OCI-LY7 (cell line): ENCODE results near the gene PIEZO1. TPM values are rescaled to one million over a fixed set of nuclear protein-coding genes. Genes with fewer than 3 reads are reported as not detected.

Experiments
- BruUV-seq: library from RNA; stranded (reverse); fragments of 400-500 nt; replicated peaks from 2 replicates; lab custom pipeline; 2021; lab: Mats Ljungman, UMichigan
- CTCF ChIA-PET: fragments of 300-600 bp; sonication (Branson Sonifier 250); formaldehyde crosslinking; loops from one replicate; lab custom pipeline; 2022; ENCODE audit warnings: antibody characterized with exemption; ENCODE audit not compliant: unreplicated experiment; lab: Charles Lee
- POLR2A ChIA-PET: fragments of 300-600 bp; sonication (Branson Sonifier 250); formaldehyde crosslinking; loops from one replicate; lab custom pipeline; 2022; ENCODE audit warnings: antibody characterized with exemption; lab: Charles Lee
- DNase-seq: peaks from one replicate; pipeline ENCODE4 v3.0.0-alpha.2; 2015; ENCODE audit warnings: low spot score
- H2AFZ ChIP-seq: fragments of 200-600 bp; sonication (generic), shearing (Covaris generic); 2 replicates; pipeline ENCODE4 v1.6.1; 2014; ENCODE audit warnings: mild to moderate bottlenecking, antibody characterized with exemption, low read length, moderate library complexity
- H3K27ac ChIP-seq: fragments of 200-600 bp; sonication (generic); 2 replicates; pipeline ENCODE4 v1.5.1; 2014; ENCODE audit warnings: mixed run types, low read depth, mild to moderate bottlenecking, moderate library complexity, low read length, inconsistent platforms; ENCODE audit not compliant: poor library complexity, severe bottlenecking
- H3K36me3 ChIP-seq: fragments of 200-600 bp; sonication (generic); 2 replicates; pipeline ENCODE4 v1.6.1; 2014; ENCODE audit warnings: mild to moderate bottlenecking, antibody characterized with exemption, low read length, moderate library complexity, mixed read lengths; ENCODE audit not compliant: insufficient read depth
- H3K4me1 ChIP-seq: fragments of 200-600 bp; sonication (generic); 2 replicates; pipeline ENCODE4 v1.5.1; 2014; ENCODE audit warnings: mild to moderate bottlenecking, low read length; ENCODE audit not compliant: insufficient read depth, poor library complexity, severe bottlenecking
- H3K4me2 ChIP-seq: fragments of 200-600 bp; sonication (generic); 2 replicates; pipeline ENCODE4 v1.6.1; 2014; ENCODE audit warnings: mild to moderate bottlenecking, low read length
- H3K4me3 ChIP-seq: fragments of 200-600 bp; sonication (generic); 2 replicates; pipeline ENCODE4 v1.5.1; 2014; ENCODE audit warnings: mild to moderate bottlenecking, low read depth, low read length; ENCODE audit not compliant: poor library complexity, severe bottlenecking
- H3K79me2 ChIP-seq: fragments of 200-600 bp; sonication (generic); 2 replicates; pipeline ENCODE4 v1.6.1; 2016; ENCODE audit warnings: low read depth, mild to moderate bottlenecking, low read length, moderate library complexity, mixed read lengths; ENCODE audit not compliant: insufficient read depth
- H3K9me2 ChIP-seq: fragments of 200-600 bp; sonication (generic); 2 replicates; pipeline ENCODE4 v1.6.1; 2016; ENCODE audit warnings: mild to moderate bottlenecking, low read length, mixed read lengths; ENCODE audit not compliant: insufficient read depth
- H3K9me3 ChIP-seq: fragments of 200-600 bp; sonication (generic); 2 replicates; pipeline ENCODE4 v1.6.1; 2014; ENCODE audit warnings: mild to moderate bottlenecking, mixed run types, low read length, mixed read lengths
- H4K20me1 ChIP-seq: fragments of 200-600 bp; sonication (generic); 2 replicates; pipeline ENCODE4 v1.6.1; 2014; ENCODE audit warnings: mild to moderate bottlenecking, antibody characterized with exemption, low read length, moderate library complexity, mixed read lengths; ENCODE audit not compliant: insufficient read depth
- EZH2phosphoT487 ChIP-seq: fragments of 200-600 bp; sonication (generic); IDR thresholded peaks from 2 replicates; pipeline ENCODE4 v1.6.1; 2018; ENCODE audit warnings: low read depth, borderline replicate concordance, mild to moderate bottlenecking, mixed run types, antibody characterized with exemption, low read length, moderate library complexity, mixed read lengths
- intact Hi-C: fragments of 100-400 bp; cut with micrococcal nuclease; formaldehyde crosslinking; loops from one replicate; pipeline ENCODE4 v1.10.0; 2022; ENCODE audit not compliant: unreplicated experiment
- total RNA-seq, 2 experiments: library from RNA; depleted of rRNA in 1 of 2; stranded (reverse); fragments of >200 nt in 1 of 2; shearing (Covaris generic) in 1 of 2; gene quantifications; 2 replicates each; pipeline ENCODE4 v1.2.3, GENCODE V29; 2014 to 2022
- TF ChIP-seq, protein P1 (sequence below): fragments of 200-600 bp; sonication (generic); conservative IDR thresholded peaks from 2 replicates; pipeline ENCODE4 v1.5.1; 2014; ENCODE audit warnings: mild to moderate bottlenecking, antibody characterized with exemption, low read length, moderate library complexity, mixed read lengths

Gene PIEZO1
- total RNA-seq, 2 experiments from 2014 or later: 144 to 154 TPM

GRCh38 chr16:88809068-88809675 is 24.2 kb upstream of the PIEZO1 start:
- no peak overlapping the region for H2AFZ ChIP-seq
- H3K4me3 ChIP-seq: peak overlapping the region; percentile 75
- no TSS peak for BruUV-seq
- peak overlapping the region; percentile 74 for H3K4me2 ChIP-seq
- TF ChIP-seq, protein P1, sequence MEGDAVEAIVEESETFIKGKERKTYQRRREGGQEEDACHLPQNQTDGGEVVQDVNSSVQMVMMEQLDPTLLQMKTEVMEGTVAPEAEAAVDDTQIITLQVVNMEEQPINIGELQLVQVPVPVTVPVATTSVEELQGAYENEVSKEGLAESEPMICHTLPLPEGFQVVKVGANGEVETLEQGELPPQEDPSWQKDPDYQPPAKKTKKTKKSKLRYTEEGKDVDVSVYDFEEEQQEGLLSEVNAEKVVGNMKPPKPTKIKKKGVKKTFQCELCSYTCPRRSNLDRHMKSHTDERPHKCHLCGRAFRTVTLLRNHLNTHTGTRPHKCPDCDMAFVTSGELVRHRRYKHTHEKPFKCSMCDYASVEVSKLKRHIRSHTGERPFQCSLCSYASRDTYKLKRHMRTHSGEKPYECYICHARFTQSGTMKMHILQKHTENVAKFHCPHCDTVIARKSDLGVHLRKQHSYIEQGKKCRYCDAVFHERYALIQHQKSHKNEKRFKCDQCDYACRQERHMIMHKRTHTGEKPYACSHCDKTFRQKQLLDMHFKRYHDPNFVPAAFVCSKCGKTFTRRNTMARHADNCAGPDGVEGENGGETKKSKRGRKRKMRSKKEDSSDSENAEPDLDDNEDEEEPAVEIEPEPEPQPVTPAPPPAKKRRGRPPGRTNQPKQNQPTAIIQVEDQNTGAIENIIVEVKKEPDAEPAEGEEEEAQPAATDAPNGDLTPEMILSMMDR: no peak
- no peak for TF ChIP-seq EZH2phosphoT487
- no peak for DNase-seq
- POLR2A ChIA-PET: interaction anchor here (1.7 to 2.4 kb wide), 2 partner anchors 8 to 384 kb away, joined by 6 to 10 read pairs; no protein-coding TSS in a partner anchor
- H3K9me2 ChIP-seq: no peaks in the 10 kb centered on the region
- H4K20me1 ChIP-seq: no peaks in the 10 kb centered on the region
- peaks cover 37% of the 10 kb centered on the region for H3K4me1 ChIP-seq
- H3K9me3 ChIP-seq: no peaks in the 10 kb centered on the region
- CTCF ChIA-PET: interaction anchor here (1.0 kb wide), 1 partner anchor 42 kb away, joined by 3 read pairs; no protein-coding TSS in a partner anchor
- peaks cover 66% of the 10 kb centered on the region for H3K36me3 ChIP-seq
- H3K79me2 ChIP-seq: peaks cover 34% of the 10 kb centered on the region
- intact Hi-C loops: no loop called here
- peak overlapping the region; percentile 76 for H3K27ac ChIP-seq

DNA sequence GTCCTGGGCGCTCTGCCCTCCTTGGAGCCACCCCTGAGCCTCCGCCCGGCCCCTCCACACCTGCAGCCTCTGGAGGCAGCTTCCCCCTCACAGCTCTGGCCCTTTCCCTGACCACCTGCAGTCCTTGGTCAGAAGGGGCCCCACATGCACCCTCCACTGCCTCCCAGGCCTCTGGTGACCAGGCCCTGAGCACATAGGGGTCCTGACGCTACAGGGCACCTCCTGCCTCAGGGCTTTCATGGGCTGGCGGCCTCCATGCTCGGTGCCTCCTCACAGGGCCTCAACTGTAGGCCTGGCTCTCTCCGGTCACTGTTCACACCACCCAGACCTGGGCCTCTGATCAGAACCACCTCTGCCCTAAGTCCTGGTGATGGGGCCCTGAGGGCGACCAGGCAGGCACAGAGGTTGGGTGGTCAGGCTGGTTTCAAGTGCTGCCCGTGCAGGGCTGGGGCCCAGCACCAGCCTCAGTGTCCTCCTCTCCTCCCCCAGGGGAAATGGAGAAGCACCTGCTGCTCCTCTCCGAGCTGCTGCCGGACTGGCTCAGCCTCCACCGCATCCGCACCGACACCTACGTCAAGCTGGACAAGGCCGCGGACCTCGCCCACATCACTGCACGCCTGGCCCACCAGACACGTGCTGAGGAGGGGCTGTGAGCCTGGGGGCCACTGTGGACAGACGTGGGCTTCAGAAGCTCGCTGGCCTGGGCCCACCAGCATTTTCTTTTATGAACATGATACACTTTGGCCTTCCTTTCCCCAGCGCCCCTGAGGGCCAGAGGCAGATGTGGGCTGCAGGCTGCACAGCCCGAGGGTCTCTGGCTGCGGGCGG is 22.8 kb upstream of the PIEZO1 start:
- peaks cover 37% of the 10 kb centered on the region for H3K79me2 ChIP-seq
- H3K4me2 ChIP-seq: no peak overlapping the region
- no peak overlapping the region for H2AFZ ChIP-seq
- TF ChIP-seq, protein P1: no peak
- no peak for TF ChIP-seq EZH2phosphoT487
- H3K4me3 ChIP-seq: no peak overlapping the region
- no peaks in the 10 kb centered on the region for H3K9me2 ChIP-seq
- H3K36me3 ChIP-seq: peaks cover 67% of the 10 kb centered on the region
- ChIA-PET CTCF (interaction anchor here (0.5 kb wide), 1 partner anchor 128 kb away, joined by 4 read pairs; no protein-coding TSS in a partner anchor), POLR2A (no interaction called here)
- intact Hi-C loops: no loop called here
- H4K20me1 ChIP-seq: no peaks in the 10 kb centered on the region
- BruUV-seq: no TSS peak
- H3K27ac ChIP-seq: no peak overlapping the region
- peaks cover 37% of the 10 kb centered on the region for H3K4me1 ChIP-seq
- no peak for DNase-seq
- no peaks in the 10 kb centered on the region for H3K9me3 ChIP-seq
